Uterus (tissue), 4 donors: Measurements from ENCODE around the gene PDLIM1. TPM values are rescaled to one million over a fixed set of nuclear protein-coding genes. Genes with fewer than 3 reads are reported as not detected.

Source experiments
- DNase-seq, 2 donors: peaks; one replicate each; pipeline ENCODE4 v3.0.0-alpha.2; 2019 to 2020
- H3K27ac ChIP-seq, 2 donors: fragments of 200-600 bp; sonication (generic); 1 replicate in 1 of 2; 2 replicates in 1 of 2; pipeline ENCODE4 v1.5.1; 2016 to 2018
- H3K27me3 ChIP-seq, 2 donors: fragments of 200-600 bp; sonication (generic); one replicate each; pipeline ENCODE4 v1.5.1; 2018 to 2019; ENCODE audit warnings: control low read depth in 1 of 2
- H3K36me3 ChIP-seq, 2 donors: fragments of 200-600 bp; sonication (generic); one replicate each; pipeline ENCODE4 v1.5.1; 2019; ENCODE audit warnings: control low read depth in 1 of 2
- H3K4me1 ChIP-seq, 2 donors: fragments of 200-600 bp; sonication (generic); one replicate each; pipeline ENCODE4 v1.5.1; 2018 to 2019; ENCODE audit warnings: control low read depth in 1 of 2
- H3K4me3 ChIP-seq, 2 donors: fragments of 200-600 bp; sonication (generic); 1 replicate in 1 of 2; 2 replicates in 1 of 2; pipeline ENCODE4 v1.5.1; 2018 to 2019; ENCODE audit warnings: mild to moderate bottlenecking in 1 of 2
- H3K9me3 ChIP-seq, 2 donors: fragments of 200-600 bp; sonication (generic); one replicate each; pipeline ENCODE4 v1.5.1; 2019; ENCODE audit warnings: control low read depth in 1 of 2
- POLR2A ChIP-seq, 2 donors: fragments of 450-650 bp; IDR thresholded peaks; one replicate each; pipeline ENCODE4 v1.6.1; 2016; ENCODE audit warnings: antibody characterized with exemption in 2 of 2, mild to moderate bottlenecking in 1 of 2, moderate library complexity in 1 of 2
- intact Hi-C: fragments of 100-400 bp; cut with DNase I; formaldehyde crosslinking; loops from one replicate; pipeline ENCODE4 v1.15.1; 2023; ENCODE audit warnings: low total_unique reads
- total RNA-seq, 4 donors: library from RNA; depleted of rRNA in 3 of 4; stranded (reverse); fragments of >200 nt in 3 of 4; gene quantifications; one replicate each; pipeline versions ENCODE4 v1.1.0 to v1.2.4, GENCODE V29; 2014 to 2023
- TF ChIP-seq, protein P1 (sequence below), 4 experiments: fragments of 200-600 bp in 2 of 4; fragments of 450-650 bp in 2 of 4; sonication (generic) in 2 of 4; IDR thresholded peaks; one replicate each; pipeline ENCODE4 v1.5.1; 2016 to 2019; ENCODE audit warnings: antibody characterized with exemption in 4 of 4, mild to moderate bottlenecking in 2 of 4, moderate library complexity in 1 of 4
- donor health status: DM: yes; HTN: yes; CAD: no.

Gene PDLIM1
- total RNA-seq, 4 donors from 2014 or later = 14.0 to 192 (median 86.7) TPM

DNA sequence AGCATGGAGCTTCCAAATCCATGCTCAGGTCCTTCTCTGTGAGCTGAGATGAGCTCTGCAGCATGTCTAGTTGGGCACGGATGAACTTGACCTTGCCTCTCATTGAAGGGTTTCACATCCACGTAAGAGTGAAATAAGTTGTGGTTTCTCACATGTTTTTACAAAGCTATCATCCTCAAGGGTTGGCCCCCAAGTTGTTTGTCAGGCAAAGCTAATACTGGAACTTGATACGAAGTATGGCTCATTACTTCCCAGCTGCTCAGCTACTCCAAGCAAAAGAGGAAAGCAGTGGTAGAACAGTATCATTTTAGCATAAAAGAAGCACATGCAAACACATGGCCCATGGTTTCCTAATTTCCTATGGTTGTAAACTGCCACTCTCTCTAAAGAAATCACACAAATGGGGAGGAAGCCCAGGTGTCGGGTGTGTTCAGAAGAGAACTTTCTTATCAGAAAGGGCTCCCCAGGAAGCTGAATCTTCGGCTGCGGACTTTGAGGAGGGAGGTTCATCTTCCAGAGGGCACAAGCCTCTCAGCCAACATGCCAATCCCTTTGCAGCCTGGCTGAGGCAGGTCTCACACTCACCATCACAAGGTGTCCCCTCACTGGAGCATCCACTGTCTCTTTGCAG lies 45.3 kb downstream of the PDLIM1 start:
- intact Hi-C loops = loop anchor here (5.0 kb wide), 1 partner anchor 117 kb away; no protein-coding TSS in a partner anchor
- H3K36me3 ChIP-seq = no peaks in the 10 kb centered on the region
- H3K9me3 ChIP-seq = no peaks in the 10 kb centered on the region
- H3K27ac ChIP-seq = no peak overlapping the region
- no peak for DNase-seq
- no peaks in the 10 kb centered on the region for H3K27me3 ChIP-seq
- TF ChIP-seq POLR2A (IDR thresholded peaks at IDR 0.05) = no peak
- TF ChIP-seq, protein P1, sequence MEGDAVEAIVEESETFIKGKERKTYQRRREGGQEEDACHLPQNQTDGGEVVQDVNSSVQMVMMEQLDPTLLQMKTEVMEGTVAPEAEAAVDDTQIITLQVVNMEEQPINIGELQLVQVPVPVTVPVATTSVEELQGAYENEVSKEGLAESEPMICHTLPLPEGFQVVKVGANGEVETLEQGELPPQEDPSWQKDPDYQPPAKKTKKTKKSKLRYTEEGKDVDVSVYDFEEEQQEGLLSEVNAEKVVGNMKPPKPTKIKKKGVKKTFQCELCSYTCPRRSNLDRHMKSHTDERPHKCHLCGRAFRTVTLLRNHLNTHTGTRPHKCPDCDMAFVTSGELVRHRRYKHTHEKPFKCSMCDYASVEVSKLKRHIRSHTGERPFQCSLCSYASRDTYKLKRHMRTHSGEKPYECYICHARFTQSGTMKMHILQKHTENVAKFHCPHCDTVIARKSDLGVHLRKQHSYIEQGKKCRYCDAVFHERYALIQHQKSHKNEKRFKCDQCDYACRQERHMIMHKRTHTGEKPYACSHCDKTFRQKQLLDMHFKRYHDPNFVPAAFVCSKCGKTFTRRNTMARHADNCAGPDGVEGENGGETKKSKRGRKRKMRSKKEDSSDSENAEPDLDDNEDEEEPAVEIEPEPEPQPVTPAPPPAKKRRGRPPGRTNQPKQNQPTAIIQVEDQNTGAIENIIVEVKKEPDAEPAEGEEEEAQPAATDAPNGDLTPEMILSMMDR (IDR thresholded peaks at IDR 0.05) = no peak
- H3K4me3 ChIP-seq = no peak overlapping the region
- H3K4me1 ChIP-seq = no peaks in the 10 kb centered on the region

DNA sequence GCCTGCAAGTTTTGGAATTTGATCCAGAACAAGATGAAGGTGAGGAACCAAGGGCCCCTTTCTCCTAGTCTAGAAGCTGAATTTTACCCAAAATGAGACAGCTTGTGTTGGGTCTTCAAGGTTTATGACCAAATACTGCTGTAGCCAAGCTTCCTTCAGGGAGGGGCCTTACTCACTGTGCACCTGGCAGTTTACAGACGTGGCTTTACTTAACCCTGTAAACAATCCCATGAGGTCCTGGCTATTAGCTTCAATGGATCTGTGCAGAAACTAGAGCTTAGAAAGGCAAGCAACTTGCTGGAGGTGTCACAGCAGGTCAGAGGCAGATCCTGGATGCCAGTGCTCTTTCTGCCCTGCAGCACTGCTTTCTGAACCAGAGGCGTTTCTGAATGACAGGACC lies 46.7 kb downstream of the PDLIM1 start:
- intact Hi-C loops = no loop called here
- no peaks in the 10 kb centered on the region for H3K27me3 ChIP-seq
- H3K4me1 ChIP-seq = no peaks in the 10 kb centered on the region
- no peak for TF ChIP-seq POLR2A (IDR thresholded peaks at IDR 0.05)
- TF ChIP-seq, protein P1 (IDR thresholded peaks at IDR 0.05) = no peak
- H3K9me3 ChIP-seq = no peaks in the 10 kb centered on the region
- H3K36me3 ChIP-seq = no peaks in the 10 kb centered on the region
- DNase-seq = no peak
- no peak overlapping the region for H3K4me3 ChIP-seq
- H3K27ac ChIP-seq = no peak overlapping the region

DNA sequence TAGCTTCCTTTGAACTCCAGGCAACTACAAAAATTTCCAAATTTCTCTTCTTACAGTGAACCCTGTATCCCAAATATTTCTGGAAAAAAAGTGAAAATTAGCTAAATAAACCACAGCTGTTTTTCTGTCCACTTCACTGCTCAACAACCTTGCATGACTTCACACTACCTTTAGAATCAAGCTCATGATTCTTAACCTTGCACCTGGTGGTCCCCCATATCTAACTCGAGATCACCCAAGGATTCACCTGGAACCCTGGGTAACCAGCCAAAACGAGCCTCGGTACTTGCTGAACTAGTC lies 47.5 kb downstream of the PDLIM1 start:
- no peak for DNase-seq
- Histone ChIP-seq H3K4me1 (no peaks in the 10 kb centered on the region), H3K27ac (no peak overlapping the region), H3K4me3 (no peak overlapping the region), H3K27me3 (no peaks in the 10 kb centered on the region), H3K9me3 (no peaks in the 10 kb centered on the region), H3K36me3 (no peaks in the 10 kb centered on the region)
- TF ChIP-seq, protein P1 (IDR thresholded peaks at IDR 0.05) = no peak
- TF ChIP-seq POLR2A (IDR thresholded peaks at IDR 0.05) = no peak
- intact Hi-C loops = no loop called here

DNA sequence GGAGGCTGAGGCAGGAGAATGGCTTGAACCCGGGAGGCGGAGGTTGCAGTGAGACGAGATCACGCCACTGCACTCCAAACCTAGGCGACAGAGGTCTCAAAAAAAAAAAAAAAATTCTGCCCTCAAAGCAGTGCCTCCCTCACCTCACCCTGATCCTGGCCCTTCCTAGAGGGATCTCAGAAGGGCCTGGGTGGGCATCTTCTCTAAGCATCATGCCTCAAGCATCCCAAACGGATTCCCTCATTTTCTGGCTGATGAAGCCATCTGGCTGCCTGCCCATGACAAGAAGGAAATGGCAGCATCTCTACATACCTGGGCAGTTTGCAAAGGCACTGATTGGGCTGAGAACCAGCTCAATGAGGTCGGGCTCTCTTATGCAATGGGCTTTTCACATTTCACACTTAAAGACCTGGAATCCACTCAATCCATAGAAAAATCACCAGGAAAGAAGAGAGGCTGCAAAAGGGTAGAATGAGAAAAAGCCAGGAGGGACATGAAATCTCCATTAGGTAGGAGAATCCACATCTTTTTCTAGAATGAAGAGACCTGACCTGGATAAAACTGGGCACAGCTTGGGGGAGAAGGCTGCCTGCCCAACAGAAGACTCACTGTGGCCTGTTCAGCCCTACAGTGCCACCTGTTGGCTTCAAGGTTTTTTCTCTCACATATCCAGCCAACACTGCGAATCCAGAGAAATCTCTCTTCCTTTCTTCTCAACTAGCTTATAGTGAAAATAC lies 48.1 kb downstream of the PDLIM1 start:
- Histone ChIP-seq H3K4me1 (no peaks in the 10 kb centered on the region), H3K9me3 (no peaks in the 10 kb centered on the region), H3K27ac (no peak overlapping the region), H3K4me3 (no peak overlapping the region), H3K36me3 (no peaks in the 10 kb centered on the region), H3K27me3 (no peaks in the 10 kb centered on the region)
- intact Hi-C loops = no loop called here
- TF ChIP-seq, protein P1 (IDR thresholded peaks at IDR 0.05) = peak in 2 of 4 experiments; percentile 22 to 27
- no peak for TF ChIP-seq POLR2A (IDR thresholded peaks at IDR 0.05)
- no peak for DNase-seq

DNA sequence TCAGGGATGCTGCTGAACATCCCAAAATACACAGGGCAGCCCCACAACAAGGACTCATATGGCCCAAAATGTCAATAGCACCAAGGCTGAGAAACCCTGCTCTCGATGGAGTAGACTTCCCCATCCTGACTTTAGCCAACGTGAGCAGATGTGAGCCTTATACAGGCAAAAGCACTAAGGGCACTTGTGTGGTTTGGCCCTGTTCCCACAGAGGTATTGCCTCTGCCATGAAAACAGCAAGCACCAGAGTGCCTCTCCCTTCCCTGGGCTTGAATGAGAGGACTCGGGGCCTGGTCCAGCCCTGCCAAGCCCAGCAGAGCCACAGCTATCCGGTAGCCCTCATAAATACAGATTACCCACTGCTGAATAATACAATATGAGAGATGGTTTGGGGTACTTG lies 49.3 kb downstream of the PDLIM1 start:
- no peak for DNase-seq
- no peaks in the 10 kb centered on the region for H3K36me3 ChIP-seq
- H3K9me3 ChIP-seq = no peaks in the 10 kb centered on the region
- H3K27me3 ChIP-seq = no peaks in the 10 kb centered on the region
- intact Hi-C loops = no loop called here
- H3K4me1 ChIP-seq = no peaks in the 10 kb centered on the region
- no peak overlapping the region for H3K27ac ChIP-seq
- no peak overlapping the region for H3K4me3 ChIP-seq
- no peak for TF ChIP-seq POLR2A (IDR thresholded peaks at IDR 0.05)
- TF ChIP-seq, protein P1 (IDR thresholded peaks at IDR 0.05) = no peak
